GM23338 (cell line): ENCODE measurements around the gene C1R. TPM values are rescaled to one million over a fixed set of nuclear protein-coding genes. Genes with fewer than 3 reads are reported as not detected.

ENCODE experiments used
- ATAC-seq: fragments of 200-7000 bp; cut with Tn5 transposase; 3 replicates; pipeline ENCODE4 v1.9.1; 2020
- DNase-seq: peaks from one replicate; pipeline ENCODE4 v3.0.0-alpha.2; 2015; ENCODE audit warnings: low spot score
- H2AFZ ChIP-seq: fragments of 200-600 bp; sonication (generic); 2 replicates; pipeline ENCODE4 v1.8.0; 2016; ENCODE audit warnings: antibody characterized with exemption, mild to moderate bottlenecking, moderate library complexity
- H3F3A ChIP-seq: fragments of 200-600 bp; sonication (generic); replicated peaks from 2 replicates; pipeline ENCODE4 v1.8.0; 2017; ENCODE audit warnings: antibody characterized with exemption, mixed run types, low read depth
- H3K27ac ChIP-seq: fragments of 200-600 bp; sonication (generic); 2 replicates; pipeline ENCODE4 v1.6.1; 2016; ENCODE audit warnings: low read depth
- H3K27me3 ChIP-seq: fragments of 200-600 bp; sonication (generic); 2 replicates; pipeline ENCODE4 v1.8.0; 2016; ENCODE audit warnings: mild to moderate bottlenecking, mixed run types, moderate library complexity; ENCODE audit not compliant: insufficient read depth
- H3K36me3 ChIP-seq: fragments of 200-600 bp; sonication (generic); 2 replicates; pipeline ENCODE4 v1.8.0; 2016; ENCODE audit warnings: mild to moderate bottlenecking; ENCODE audit not compliant: insufficient read depth
- H3K4me1 ChIP-seq: fragments of 200-600 bp; sonication (generic); 2 replicates; pipeline ENCODE4 v1.8.0; 2016; ENCODE audit warnings: mild to moderate bottlenecking, moderate library complexity; ENCODE audit not compliant: insufficient read depth
- H3K4me2 ChIP-seq: fragments of 200-600 bp; sonication (generic); 2 replicates; pipeline ENCODE4 v1.7.1; 2017; ENCODE audit warnings: mixed run types
- H3K4me3 ChIP-seq: fragments of 200-600 bp; sonication (generic); 2 replicates; pipeline ENCODE4 v1.6.1; 2016; ENCODE audit warnings: mixed run types
- H3K79me2 ChIP-seq: fragments of 200-600 bp; sonication (generic); replicated peaks from 2 replicates; pipeline ENCODE4 v1.8.0; 2017; ENCODE audit warnings: mild to moderate bottlenecking; ENCODE audit not compliant: insufficient read depth
- H3K9me2 ChIP-seq: fragments of 200-600 bp; sonication (generic); 2 replicates; pipeline ENCODE4 v1.8.0; 2017; ENCODE audit not compliant: insufficient read depth
- H4K20me1 ChIP-seq: fragments of 200-600 bp; sonication (generic); replicated peaks from 2 replicates; pipeline ENCODE4 v1.8.0; 2017; ENCODE audit warnings: mild to moderate bottlenecking; ENCODE audit not compliant: insufficient read depth
- H3K27ac Mint-ChIP-seq: 2 replicates; pipeline ENCODE4 v1.8.0; 2020; ENCODE audit warnings: inconsistent platforms, mild to moderate bottlenecking, moderate library complexity, mixed read lengths
- H3K27me3 Mint-ChIP-seq: 3 replicates; pipeline ENCODE4 v1.8.0; 2022; ENCODE audit warnings: low read depth, mild to moderate bottlenecking, moderate library complexity, mixed read lengths, inconsistent platforms; ENCODE audit not compliant: insufficient read depth, poor library complexity
- H3K36me3 Mint-ChIP-seq: 3 replicates; pipeline ENCODE4 v1.8.0; 2021; ENCODE audit warnings: low read depth, mild to moderate bottlenecking, inconsistent platforms, moderate library complexity, mixed read lengths
- H3K4me1 Mint-ChIP-seq: 3 replicates; pipeline ENCODE4 v1.8.0; 2020; ENCODE audit warnings: mild to moderate bottlenecking, inconsistent platforms, mixed read lengths
- H3K4me3 Mint-ChIP-seq: 3 replicates; pipeline ENCODE4 v1.8.0; 2021; ENCODE audit warnings: moderate library complexity, mild to moderate bottlenecking, inconsistent platforms, mixed read lengths
- H3K9me3 Mint-ChIP-seq: 3 replicates; pipeline ENCODE4 v1.8.0; 2020; ENCODE audit warnings: moderate library complexity, mild to moderate bottlenecking, inconsistent platforms, mixed read lengths
- CREB1 ChIP-seq: fragments of 250-450 bp; sonication (Bioruptor Pico); IDR thresholded peaks from 2 replicates; pipeline ENCODE4 v1.5.0; 2020; ENCODE audit warnings: low read depth, mild to moderate bottlenecking, moderate library complexity
- ETS1 ChIP-seq: IDR thresholded peaks from 2 replicates; pipeline ENCODE4 v1.6.1; 2016; ENCODE audit warnings: antibody characterized with exemption
- EZH2 ChIP-seq: fragments of 200-600 bp; sonication (generic); IDR thresholded peaks from one replicate; pipeline ENCODE4 v1.8.0; 2017; ENCODE audit warnings: antibody characterized with exemption, mild to moderate bottlenecking, low read depth; ENCODE audit not compliant: unreplicated experiment
- EZH2phosphoT487 ChIP-seq: fragments of 200-600 bp; sonication (generic); IDR thresholded peaks from one replicate; pipeline ENCODE4 v1.8.1; 2018; ENCODE audit warnings: antibody characterized with exemption; ENCODE audit not compliant: unreplicated experiment
- JUNB ChIP-seq: IDR thresholded peaks from one replicate; pipeline ENCODE4 v1.6.1; 2016; ENCODE audit warnings: antibody characterized with exemption; ENCODE audit not compliant: unreplicated experiment
- NANOG ChIP-seq: IDR thresholded peaks from 2 replicates; pipeline ENCODE4 v1.6.1; 2016; ENCODE audit warnings: antibody characterized with exemption, borderline replicate concordance
- POLR2AphosphoS5 ChIP-seq: IDR thresholded peaks from 2 replicates; pipeline ENCODE4 v1.6.1; 2016; ENCODE audit warnings: antibody characterized with exemption, low read depth
- STAT1 ChIP-seq: IDR thresholded peaks from one replicate; pipeline ENCODE4 v1.6.1; 2016; ENCODE audit warnings: antibody characterized with exemption; ENCODE audit not compliant: unreplicated experiment
- ZNF114 ChIP-seq: fragments of 250-450 bp; sonication (Bioruptor Pico); IDR thresholded peaks from 2 replicates; pipeline ENCODE4 v1.5.0; 2020; ENCODE audit warnings: mild to moderate bottlenecking, moderate library complexity
- ZNF331 ChIP-seq: fragments of 250-450 bp; sonication (Bioruptor Pico); IDR thresholded peaks from 2 replicates; pipeline ENCODE4 v1.5.0; 2020; ENCODE audit warnings: low read depth, mild to moderate bottlenecking, moderate library complexity
- polyA plus RNA-seq: library from polyadenylated mRNA; unstranded; fragments of >200 nt; fragmentation: Nextera tagmentation; extraction: Ambion mirVana; gene quantifications from 2 replicates; pipeline ENCODE4 v1.2.1, GENCODE V29; 2016
- total RNA-seq: library from RNA; depleted of rRNA; stranded (reverse); fragments of >200 nt; shearing (Covaris generic); gene quantifications from 2 replicates; pipeline ENCODE4 v1.2.3, GENCODE V29; 2014
- TF ChIP-seq, protein P1 (sequence below), 2 experiments: fragments of 200-600 bp in 1 of 2; sonication (generic) in 1 of 2; conservative IDR thresholded peaks; 2 replicates each; pipeline versions ENCODE4 v1.5.1 to v1.6.1; 2016 to 2017; ENCODE audit warnings: antibody characterized with exemption in 2 of 2, low read depth in 2 of 2, mild to moderate bottlenecking in 2 of 2, moderate library complexity in 1 of 2
- TF ChIP-seq, protein P2 (sequence below): IDR thresholded peaks from one replicate; pipeline ENCODE4 v1.6.1; 2018; ENCODE audit warnings: antibody characterized with exemption; ENCODE audit not compliant: unreplicated experiment
- TF ChIP-seq, protein P3 (sequence below): fragments of 250-450 bp; sonication (Bioruptor Pico); IDR thresholded peaks from 2 replicates; pipeline ENCODE4 v1.5.0; 2020; ENCODE audit warnings: mild to moderate bottlenecking, moderate library complexity

C1R gene
- total and polyA plus RNA-seq, 2 experiments from 2014 or later: 6.4 to 8.8 TPM

GRCh38 chr12:7081037-7081436 lies 11.2 kb downstream of the C1R start:
- H3K4me3 ChIP-seq: no peak overlapping the region
- no peaks in the 10 kb centered on the region for H3K36me3 ChIP-seq
- Mint-ChIP-seq H3K27ac (no peak overlapping the region), H3K36me3 (peaks cover 6% of the 10 kb centered on the region), H3K9me3 (peaks cover 4% of the 10 kb centered on the region), H3K4me1 (no peaks in the 10 kb centered on the region), H3K4me3 (no peak overlapping the region), H3K27me3 (peaks cover 1% of the 10 kb centered on the region)
- H3K4me1 ChIP-seq: no peaks in the 10 kb centered on the region
- no peaks in the 10 kb centered on the region for H3K79me2 ChIP-seq
- no peak overlapping the region for H3K4me2 ChIP-seq
- no peak overlapping the region for H3K27ac ChIP-seq
- no peak overlapping the region for H2AFZ ChIP-seq
- DNase-seq: no peak
- H3F3A ChIP-seq: no peaks in the 10 kb centered on the region
- no peaks in the 10 kb centered on the region for H3K27me3 ChIP-seq
- no peak for ATAC-seq
- no peaks in the 10 kb centered on the region for H4K20me1 ChIP-seq
- H3K9me2 ChIP-seq: no peaks in the 10 kb centered on the region; the same call in 1 of the 2 replicates
- TF ChIP-seq, protein P1, sequence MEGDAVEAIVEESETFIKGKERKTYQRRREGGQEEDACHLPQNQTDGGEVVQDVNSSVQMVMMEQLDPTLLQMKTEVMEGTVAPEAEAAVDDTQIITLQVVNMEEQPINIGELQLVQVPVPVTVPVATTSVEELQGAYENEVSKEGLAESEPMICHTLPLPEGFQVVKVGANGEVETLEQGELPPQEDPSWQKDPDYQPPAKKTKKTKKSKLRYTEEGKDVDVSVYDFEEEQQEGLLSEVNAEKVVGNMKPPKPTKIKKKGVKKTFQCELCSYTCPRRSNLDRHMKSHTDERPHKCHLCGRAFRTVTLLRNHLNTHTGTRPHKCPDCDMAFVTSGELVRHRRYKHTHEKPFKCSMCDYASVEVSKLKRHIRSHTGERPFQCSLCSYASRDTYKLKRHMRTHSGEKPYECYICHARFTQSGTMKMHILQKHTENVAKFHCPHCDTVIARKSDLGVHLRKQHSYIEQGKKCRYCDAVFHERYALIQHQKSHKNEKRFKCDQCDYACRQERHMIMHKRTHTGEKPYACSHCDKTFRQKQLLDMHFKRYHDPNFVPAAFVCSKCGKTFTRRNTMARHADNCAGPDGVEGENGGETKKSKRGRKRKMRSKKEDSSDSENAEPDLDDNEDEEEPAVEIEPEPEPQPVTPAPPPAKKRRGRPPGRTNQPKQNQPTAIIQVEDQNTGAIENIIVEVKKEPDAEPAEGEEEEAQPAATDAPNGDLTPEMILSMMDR (conservative IDR thresholded peaks at IDR 0.05; ENCODE audit: low read depth in 2 of 2): no peak
- no peak for TF ChIP-seq NANOG
- TF ChIP-seq, protein P2, sequence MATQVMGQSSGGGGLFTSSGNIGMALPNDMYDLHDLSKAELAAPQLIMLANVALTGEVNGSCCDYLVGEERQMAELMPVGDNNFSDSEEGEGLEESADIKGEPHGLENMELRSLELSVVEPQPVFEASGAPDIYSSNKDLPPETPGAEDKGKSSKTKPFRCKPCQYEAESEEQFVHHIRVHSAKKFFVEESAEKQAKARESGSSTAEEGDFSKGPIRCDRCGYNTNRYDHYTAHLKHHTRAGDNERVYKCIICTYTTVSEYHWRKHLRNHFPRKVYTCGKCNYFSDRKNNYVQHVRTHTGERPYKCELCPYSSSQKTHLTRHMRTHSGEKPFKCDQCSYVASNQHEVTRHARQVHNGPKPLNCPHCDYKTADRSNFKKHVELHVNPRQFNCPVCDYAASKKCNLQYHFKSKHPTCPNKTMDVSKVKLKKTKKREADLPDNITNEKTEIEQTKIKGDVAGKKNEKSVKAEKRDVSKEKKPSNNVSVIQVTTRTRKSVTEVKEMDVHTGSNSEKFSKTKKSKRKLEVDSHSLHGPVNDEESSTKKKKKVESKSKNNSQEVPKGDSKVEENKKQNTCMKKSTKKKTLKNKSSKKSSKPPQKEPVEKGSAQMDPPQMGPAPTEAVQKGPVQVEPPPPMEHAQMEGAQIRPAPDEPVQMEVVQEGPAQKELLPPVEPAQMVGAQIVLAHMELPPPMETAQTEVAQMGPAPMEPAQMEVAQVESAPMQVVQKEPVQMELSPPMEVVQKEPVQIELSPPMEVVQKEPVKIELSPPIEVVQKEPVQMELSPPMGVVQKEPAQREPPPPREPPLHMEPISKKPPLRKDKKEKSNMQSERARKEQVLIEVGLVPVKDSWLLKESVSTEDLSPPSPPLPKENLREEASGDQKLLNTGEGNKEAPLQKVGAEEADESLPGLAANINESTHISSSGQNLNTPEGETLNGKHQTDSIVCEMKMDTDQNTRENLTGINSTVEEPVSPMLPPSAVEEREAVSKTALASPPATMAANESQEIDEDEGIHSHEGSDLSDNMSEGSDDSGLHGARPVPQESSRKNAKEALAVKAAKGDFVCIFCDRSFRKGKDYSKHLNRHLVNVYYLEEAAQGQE: no peak
- TF ChIP-seq ZNF114: no peak
- TF ChIP-seq JUNB: no peak
- TF ChIP-seq POLR2AphosphoS5: no peak
- no peak for TF ChIP-seq EZH2
- no peak for TF ChIP-seq CREB1
- TF ChIP-seq ETS1: no peak
- no peak for TF ChIP-seq STAT1
- TF ChIP-seq, protein P3, sequence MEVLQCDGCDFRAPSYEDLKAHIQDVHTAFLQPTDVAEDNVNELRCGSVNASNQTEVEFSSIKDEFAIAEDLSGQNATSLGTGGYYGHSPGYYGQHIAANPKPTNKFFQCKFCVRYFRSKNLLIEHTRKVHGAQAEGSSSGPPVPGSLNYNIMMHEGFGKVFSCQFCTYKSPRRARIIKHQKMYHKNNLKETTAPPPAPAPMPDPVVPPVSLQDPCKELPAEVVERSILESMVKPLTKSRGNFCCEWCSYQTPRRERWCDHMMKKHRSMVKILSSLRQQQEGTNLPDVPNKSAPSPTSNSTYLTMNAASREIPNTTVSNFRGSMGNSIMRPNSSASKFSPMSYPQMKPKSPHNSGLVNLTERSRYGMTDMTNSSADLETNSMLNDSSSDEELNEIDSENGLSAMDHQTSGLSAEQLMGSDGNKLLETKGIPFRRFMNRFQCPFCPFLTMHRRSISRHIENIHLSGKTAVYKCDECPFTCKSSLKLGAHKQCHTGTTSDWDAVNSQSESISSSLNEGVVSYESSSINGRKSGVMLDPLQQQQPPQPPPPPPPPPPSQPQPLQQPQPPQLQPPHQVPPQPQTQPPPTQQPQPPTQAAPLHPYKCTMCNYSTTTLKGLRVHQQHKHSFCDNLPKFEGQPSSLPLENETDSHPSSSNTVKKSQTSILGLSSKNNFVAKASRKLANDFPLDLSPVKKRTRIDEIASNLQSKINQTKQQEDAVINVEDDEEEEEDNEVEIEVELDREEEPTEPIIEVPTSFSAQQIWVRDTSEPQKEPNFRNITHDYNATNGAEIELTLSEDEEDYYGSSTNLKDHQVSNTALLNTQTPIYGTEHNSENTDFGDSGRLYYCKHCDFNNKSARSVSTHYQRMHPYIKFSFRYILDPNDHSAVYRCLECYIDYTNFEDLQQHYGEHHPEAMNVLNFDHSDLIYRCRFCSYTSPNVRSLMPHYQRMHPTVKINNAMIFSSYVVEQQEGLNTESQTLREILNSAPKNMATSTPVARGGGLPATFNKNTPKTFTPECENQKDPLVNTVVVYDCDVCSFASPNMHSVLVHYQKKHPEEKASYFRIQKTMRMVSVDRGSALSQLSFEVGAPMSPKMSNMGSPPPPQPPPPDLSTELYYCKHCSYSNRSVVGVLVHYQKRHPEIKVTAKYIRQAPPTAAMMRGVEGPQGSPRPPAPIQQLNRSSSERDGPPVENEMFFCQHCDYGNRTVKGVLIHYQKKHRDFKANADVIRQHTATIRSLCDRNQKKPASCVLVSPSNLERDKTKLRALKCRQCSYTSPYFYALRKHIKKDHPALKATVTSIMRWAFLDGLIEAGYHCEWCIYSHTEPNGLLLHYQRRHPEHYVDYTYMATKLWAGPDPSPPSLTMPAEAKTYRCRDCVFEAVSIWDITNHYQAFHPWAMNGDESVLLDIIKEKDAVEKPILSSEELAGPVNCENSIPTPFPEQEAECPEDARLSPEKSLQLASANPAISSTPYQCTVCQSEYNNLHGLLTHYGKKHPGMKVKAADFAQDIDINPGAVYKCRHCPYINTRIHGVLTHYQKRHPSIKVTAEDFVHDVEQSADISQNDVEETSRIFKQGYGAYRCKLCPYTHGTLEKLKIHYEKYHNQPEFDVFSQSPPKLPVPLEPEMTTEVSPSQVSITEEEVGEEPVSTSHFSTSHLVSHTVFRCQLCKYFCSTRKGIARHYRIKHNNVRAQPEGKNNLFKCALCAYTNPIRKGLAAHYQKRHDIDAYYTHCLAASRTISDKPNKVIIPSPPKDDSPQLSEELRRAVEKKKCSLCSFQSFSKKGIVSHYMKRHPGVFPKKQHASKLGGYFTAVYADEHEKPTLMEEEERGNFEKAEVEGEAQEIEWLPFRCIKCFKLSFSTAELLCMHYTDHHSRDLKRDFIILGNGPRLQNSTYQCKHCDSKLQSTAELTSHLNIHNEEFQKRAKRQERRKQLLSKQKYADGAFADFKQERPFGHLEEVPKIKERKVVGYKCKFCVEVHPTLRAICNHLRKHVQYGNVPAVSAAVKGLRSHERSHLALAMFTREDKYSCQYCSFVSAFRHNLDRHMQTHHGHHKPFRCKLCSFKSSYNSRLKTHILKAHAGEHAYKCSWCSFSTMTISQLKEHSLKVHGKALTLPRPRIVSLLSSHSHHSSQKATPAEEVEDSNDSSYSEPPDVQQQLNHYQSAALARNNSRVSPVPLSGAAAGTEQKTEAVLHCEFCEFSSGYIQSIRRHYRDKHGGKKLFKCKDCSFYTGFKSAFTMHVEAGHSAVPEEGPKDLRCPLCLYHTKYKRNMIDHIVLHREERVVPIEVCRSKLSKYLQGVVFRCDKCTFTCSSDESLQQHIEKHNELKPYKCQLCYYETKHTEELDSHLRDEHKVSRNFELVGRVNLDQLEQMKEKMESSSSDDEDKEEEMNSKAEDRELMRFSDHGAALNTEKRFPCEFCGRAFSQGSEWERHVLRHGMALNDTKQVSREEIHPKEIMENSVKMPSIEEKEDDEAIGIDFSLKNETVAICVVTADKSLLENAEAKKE (CRISPR knock-in tag): no peak
- TF ChIP-seq EZH2phosphoT487: no peak
- no peak for TF ChIP-seq ZNF331 (CRISPR knock-in tag)
